ENCODE data around the gene PRICKLE2.

PRICKLE2 gene

DNA sequence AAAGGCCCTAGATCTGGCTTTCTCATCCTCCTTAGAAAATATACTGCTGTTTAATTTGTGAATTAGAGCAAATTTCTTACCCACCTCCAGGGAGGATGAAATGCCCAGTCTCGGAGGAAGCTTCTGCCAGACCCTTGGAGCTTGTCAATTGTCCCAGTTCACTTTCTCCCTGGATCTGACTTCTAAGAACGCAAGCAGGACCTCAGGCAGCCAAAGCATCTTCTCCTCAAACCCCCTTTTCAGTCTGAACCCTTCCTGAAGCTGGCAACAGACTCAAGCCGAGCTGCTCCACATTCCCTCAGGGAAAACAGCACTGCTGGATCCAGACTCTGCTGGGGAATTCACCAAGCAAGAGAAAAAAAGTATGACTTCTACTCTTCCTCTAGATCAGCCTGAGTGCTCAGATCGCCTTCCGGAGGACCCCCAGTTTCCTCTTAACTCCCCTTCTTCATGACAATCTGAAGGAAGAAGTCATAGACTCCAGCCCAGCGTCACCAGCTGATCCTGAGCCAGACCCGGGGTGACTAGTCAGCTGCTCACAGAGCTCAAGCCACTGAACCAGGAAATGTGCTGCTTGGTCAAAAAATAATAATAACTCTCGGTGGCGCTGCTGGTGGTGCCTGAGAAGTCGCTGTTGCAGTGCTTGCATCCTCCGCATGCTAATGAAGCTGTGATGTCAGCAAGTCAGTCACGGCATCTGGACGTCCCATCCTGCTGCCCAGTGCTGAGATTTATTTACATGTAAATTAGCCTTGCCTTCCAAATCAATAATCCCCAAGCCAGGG lies at the start of gene PRICKLE2:
Gene PRICKLE2 (minus strand): TSS at position 641 of the 785 bp plus-strand sequence. CDS start 26,539 bp downstream, outside the sequence.
- Histone ChIP-seq H3F3A (ENCODE audit: control insufficient read depth, insufficient read depth) (no peaks in the 10 kb centered on the region), H3K27me3 (ENCODE audit: control insufficient read depth, low read length) (no peaks in the 10 kb centered on the region), H3K4me1 (ENCODE audit: control insufficient read depth, low read length) (no peaks in the 10 kb centered on the region), H3K4me2 (ENCODE audit: low read length) (no peak within 1 kb of the TSS), H3K9me2 (replicated peaks; ENCODE audit: control insufficient read depth, low read length) (no peaks in the 10 kb centered on the region), H3K4me3 (ENCODE audit: low read length) (no peak within 1 kb of the TSS), H3K36me3 (ENCODE audit: control insufficient read depth, low read length) (no peaks in the 10 kb centered on the region), H4K20me1 (ENCODE audit: control insufficient read depth, insufficient read depth, low read depth, low read length) (no peaks in the 10 kb centered on the region), H3K9me3 (ENCODE audit: control insufficient read depth, insufficient read depth, low read length) (no peaks in the 10 kb centered on the region), H3K27ac (ENCODE audit: low read depth, low read length) (no peak within 1 kb of the TSS), H3K79me2 (ENCODE audit: control insufficient read depth, low read length) (no peaks in the 10 kb centered on the region)
- no peak for TF ChIP-seq EZH2phosphoT487 (IDR thresholded peaks at IDR 0.05; ENCODE audit: borderline replicate concordance, low read length)
- TF ChIP-seq, protein P1, sequence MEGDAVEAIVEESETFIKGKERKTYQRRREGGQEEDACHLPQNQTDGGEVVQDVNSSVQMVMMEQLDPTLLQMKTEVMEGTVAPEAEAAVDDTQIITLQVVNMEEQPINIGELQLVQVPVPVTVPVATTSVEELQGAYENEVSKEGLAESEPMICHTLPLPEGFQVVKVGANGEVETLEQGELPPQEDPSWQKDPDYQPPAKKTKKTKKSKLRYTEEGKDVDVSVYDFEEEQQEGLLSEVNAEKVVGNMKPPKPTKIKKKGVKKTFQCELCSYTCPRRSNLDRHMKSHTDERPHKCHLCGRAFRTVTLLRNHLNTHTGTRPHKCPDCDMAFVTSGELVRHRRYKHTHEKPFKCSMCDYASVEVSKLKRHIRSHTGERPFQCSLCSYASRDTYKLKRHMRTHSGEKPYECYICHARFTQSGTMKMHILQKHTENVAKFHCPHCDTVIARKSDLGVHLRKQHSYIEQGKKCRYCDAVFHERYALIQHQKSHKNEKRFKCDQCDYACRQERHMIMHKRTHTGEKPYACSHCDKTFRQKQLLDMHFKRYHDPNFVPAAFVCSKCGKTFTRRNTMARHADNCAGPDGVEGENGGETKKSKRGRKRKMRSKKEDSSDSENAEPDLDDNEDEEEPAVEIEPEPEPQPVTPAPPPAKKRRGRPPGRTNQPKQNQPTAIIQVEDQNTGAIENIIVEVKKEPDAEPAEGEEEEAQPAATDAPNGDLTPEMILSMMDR (IDR thresholded peaks at IDR 0.05; ENCODE audit: low read depth, low read length, poor library complexity, severe bottlenecking): no peak

DNA sequence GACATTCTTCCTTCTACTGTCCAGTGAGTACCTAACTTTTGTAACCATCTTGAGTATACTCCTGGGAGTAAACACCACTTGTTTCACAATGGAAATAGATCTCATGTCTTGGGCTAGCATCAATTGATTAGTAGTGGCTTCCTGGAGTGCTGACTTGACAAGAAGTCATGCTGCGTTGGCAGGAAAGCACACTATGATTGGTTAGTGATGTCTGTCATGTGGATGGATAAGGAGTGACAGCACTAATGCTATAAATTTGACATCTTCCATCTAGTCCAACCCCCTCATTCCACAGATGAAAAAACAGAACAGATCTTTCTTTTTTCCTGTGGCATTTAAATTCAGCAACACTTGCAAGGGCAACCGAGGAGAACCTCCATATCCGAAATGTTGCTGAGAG lies 47.6 kb upstream of the PRICKLE2 start:
- Histone ChIP-seq H3K36me3 (ENCODE audit: control insufficient read depth, low read length) (no peaks in the 10 kb centered on the region), H3K27me3 (ENCODE audit: control insufficient read depth, low read length) (no peaks in the 10 kb centered on the region), H4K20me1 (ENCODE audit: control insufficient read depth, insufficient read depth, low read depth, low read length) (no peaks in the 10 kb centered on the region), H3K4me3 (ENCODE audit: low read length) (no peak overlapping the region), H3K4me2 (ENCODE audit: low read length) (no peak overlapping the region), H3K9me2 (replicated peaks; ENCODE audit: control insufficient read depth, low read length) (no peaks in the 10 kb centered on the region), H3F3A (ENCODE audit: control insufficient read depth, insufficient read depth) (no peaks in the 10 kb centered on the region), H3K9me3 (ENCODE audit: control insufficient read depth, insufficient read depth, low read length) (no peaks in the 10 kb centered on the region), H3K4me1 (ENCODE audit: control insufficient read depth, low read length) (no peaks in the 10 kb centered on the region), H3K79me2 (ENCODE audit: control insufficient read depth, low read length) (no peaks in the 10 kb centered on the region), H3K27ac (ENCODE audit: low read depth, low read length) (no peak overlapping the region)
- TF ChIP-seq, protein P1 (IDR thresholded peaks at IDR 0.05; ENCODE audit: low read depth, low read length, poor library complexity, severe bottlenecking): no peak
- TF ChIP-seq EZH2phosphoT487 (IDR thresholded peaks at IDR 0.05; ENCODE audit: borderline replicate concordance, low read length): no peak

DNA sequence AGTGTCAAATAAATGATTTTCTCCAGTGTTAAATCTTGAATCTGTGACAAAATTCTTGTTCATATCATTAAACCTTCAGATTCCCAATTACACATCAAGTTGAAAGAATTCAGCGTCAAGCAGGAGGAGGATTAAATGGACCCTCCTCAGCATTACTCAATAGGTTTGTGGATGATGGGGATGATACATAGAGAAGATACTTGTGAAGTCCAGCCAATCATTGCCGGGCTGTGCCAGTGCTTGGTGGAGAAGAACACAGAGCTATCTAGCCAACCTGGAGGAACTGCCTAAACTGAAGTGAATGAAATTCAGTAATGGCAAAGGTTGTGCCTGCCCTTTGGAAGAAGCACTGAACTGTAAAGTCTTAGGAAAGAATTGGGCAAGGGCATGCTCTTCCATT lies 47.0 kb upstream of the PRICKLE2 start:
- no peak overlapping the region for H3K27ac ChIP-seq (ENCODE audit: low read depth, low read length)
- H3K4me2 ChIP-seq (ENCODE audit: low read length): no peak overlapping the region
- H3K4me3 ChIP-seq (ENCODE audit: low read length): no peak overlapping the region
- TF ChIP-seq EZH2phosphoT487 (IDR thresholded peaks at IDR 0.05; ENCODE audit: borderline replicate concordance, low read length): no peak
- TF ChIP-seq, protein P1 (IDR thresholded peaks at IDR 0.05; ENCODE audit: low read depth, low read length, poor library complexity, severe bottlenecking): no peak
- no peaks in the 10 kb centered on the region for H3F3A ChIP-seq (ENCODE audit: control insufficient read depth, insufficient read depth)
- no peaks in the 10 kb centered on the region for H3K27me3 ChIP-seq (ENCODE audit: control insufficient read depth, low read length)
- no peaks in the 10 kb centered on the region for H3K9me3 ChIP-seq (ENCODE audit: control insufficient read depth, insufficient read depth, low read length)
- no peaks in the 10 kb centered on the region for H3K36me3 ChIP-seq (ENCODE audit: control insufficient read depth, low read length)
- H3K4me1 ChIP-seq (ENCODE audit: control insufficient read depth, low read length): no peaks in the 10 kb centered on the region
- no peaks in the 10 kb centered on the region for H4K20me1 ChIP-seq (ENCODE audit: control insufficient read depth, insufficient read depth, low read depth, low read length)
- H3K9me2 ChIP-seq (replicated peaks; ENCODE audit: control insufficient read depth, low read length): no peaks in the 10 kb centered on the region
- H3K79me2 ChIP-seq (ENCODE audit: control insufficient read depth, low read length): no peaks in the 10 kb centered on the region

Data from DOHH2 (cell line).